ENCODE results near the gene ZNF541. TPM values are rescaled to one million over a fixed set of nuclear protein-coding genes. Genes with fewer than 3 reads are reported as not detected.

The ZNF541 gene
- total and polyA plus RNA-seq, 2 experiments from 2014 or later, result 0.26 to 0.42 TPM

GRCh38 chr19:47537493-47537892, 35.5 kb downstream of the ZNF541 start:
- no peak overlapping the region for H3K27ac Mint-ChIP-seq
- ATAC-seq (no peak), DNase-seq (ENCODE audit: low spot score) (no peak)
- peaks cover 7% of the 10 kb centered on the region for H3K27me3 Mint-ChIP-seq (ENCODE audit: insufficient read depth, low read depth, poor library complexity)
- no peak overlapping the region for H3K4me2 ChIP-seq
- no peaks in the 10 kb centered on the region for H3K4me1 ChIP-seq (ENCODE audit: insufficient read depth)
- no peaks in the 10 kb centered on the region for H3K36me3 Mint-ChIP-seq (ENCODE audit: low read depth)
- H2AFZ ChIP-seq, result no peak overlapping the region
- TF ChIP-seq STAT1 (IDR thresholded peaks at IDR 0.05; ENCODE audit: unreplicated experiment) (no peak), NANOG (IDR thresholded peaks at IDR 0.05; ENCODE audit: borderline replicate concordance) (no peak), POLR2AphosphoS5 (IDR thresholded peaks at IDR 0.05; ENCODE audit: low read depth) (no peak), EZH2phosphoT487 (IDR thresholded peaks at IDR 0.05; ENCODE audit: unreplicated experiment) (no peak), CTCF (conservative IDR thresholded peaks at IDR 0.05; ENCODE audit: low read depth in 2 of 2) (no peak), CREB1 (CRISPR knock-in tag; IDR thresholded peaks at IDR 0.05; ENCODE audit: low read depth) (no peak), ZNF462 (CRISPR knock-in tag; IDR thresholded peaks at IDR 0.05) (no peak)
- H3K9me2 ChIP-seq (ENCODE audit: insufficient read depth), result no peaks in the 10 kb centered on the region
- H3K27ac ChIP-seq (ENCODE audit: low read depth), result no peak overlapping the region
- no peaks in the 10 kb centered on the region for H4K20me1 ChIP-seq (replicated peaks; ENCODE audit: insufficient read depth)
- peaks cover 8% of the 10 kb centered on the region; the same call in 2 of the 3 replicates for H3K9me3 Mint-ChIP-seq
- no peak overlapping the region for H3K4me3 Mint-ChIP-seq
- no peaks in the 10 kb centered on the region for H3K79me2 ChIP-seq (replicated peaks; ENCODE audit: insufficient read depth)
- peaks cover 5% of the 10 kb centered on the region; the same call in 1 of the 3 replicates for H3K4me1 Mint-ChIP-seq
- no peaks in the 10 kb centered on the region for H3K36me3 ChIP-seq (ENCODE audit: insufficient read depth)
- H3F3A ChIP-seq (replicated peaks; ENCODE audit: low read depth), result no peaks in the 10 kb centered on the region
- H3K4me3 ChIP-seq, result no peak overlapping the region
- H3K27me3 ChIP-seq (ENCODE audit: insufficient read depth), result no peaks in the 10 kb centered on the region

All from GM23338 (cell line).